Smooth muscle cell (in vitro differentiated cells): ENCODE data around the gene UBE2D3. TPM values are rescaled to one million over a fixed set of nuclear protein-coding genes. Genes with fewer than 3 reads are reported as not detected.

Source experiments
- DNase-seq: peaks from one replicate; lab custom pipeline; 2025; ENCODE audit not compliant: unreplicated experiment; lab: John Stamatoyannopoulos, UW
- H2AFZ ChIP-seq: fragments of 200-600 bp; sonication (generic); 2 replicates; pipeline ENCODE4 v1.6.0; 2016; ENCODE audit warnings: antibody characterized with exemption, low read depth, mild to moderate bottlenecking
- H3F3A ChIP-seq: fragments of 200-600 bp; sonication (generic); 2 replicates; pipeline ENCODE4 v1.6.0; 2017; ENCODE audit warnings: antibody characterized with exemption, low read depth
- H3K27ac ChIP-seq: fragments of 200-600 bp; sonication (generic); 2 replicates; pipeline ENCODE4 v1.5.1; 2016; ENCODE audit warnings: low read depth, mild to moderate bottlenecking
- H3K27me3 ChIP-seq: fragments of 200-600 bp; sonication (generic); 2 replicates; pipeline ENCODE4 v1.6.1; 2016; ENCODE audit warnings: low read depth, mild to moderate bottlenecking
- H3K36me3 ChIP-seq: fragments of 200-600 bp; sonication (generic); 2 replicates; pipeline ENCODE4 v1.5.1; 2016; ENCODE audit warnings: low read depth
- H3K4me1 ChIP-seq: fragments of 200-600 bp; sonication (generic); 2 replicates; pipeline ENCODE4 v1.5.1; 2016; ENCODE audit warnings: low read depth
- H3K4me2 ChIP-seq: fragments of 200-600 bp; sonication (generic); 2 replicates; pipeline ENCODE4 v1.6.0; 2016; ENCODE audit warnings: mild to moderate bottlenecking
- H3K4me3 ChIP-seq: fragments of 200-600 bp; sonication (generic); 2 replicates; pipeline ENCODE4 v1.5.1; 2016; ENCODE audit warnings: mild to moderate bottlenecking
- H3K79me2 ChIP-seq: fragments of 200-600 bp; sonication (generic); 2 replicates; pipeline ENCODE4 v1.6.0; 2016; ENCODE audit warnings: low read depth, mild to moderate bottlenecking
- H3K9ac ChIP-seq: fragments of 200-600 bp; sonication (generic); 2 replicates; pipeline ENCODE4 v1.6.0; 2016; ENCODE audit warnings: low read depth
- H3K9me3 ChIP-seq: fragments of 200-600 bp; sonication (generic); replicated peaks from 2 replicates; pipeline ENCODE4 v1.5.1; 2016; ENCODE audit warnings: low read depth
- H4K20me1 ChIP-seq: fragments of 200-600 bp; sonication (generic); 2 replicates; pipeline ENCODE4 v1.6.0; 2016; ENCODE audit warnings: low read depth
- CTCF ChIP-seq: fragments of 200-600 bp; sonication (generic); IDR thresholded peaks from 2 replicates; pipeline ENCODE4 v1.5.1; 2017; ENCODE audit warnings: borderline replicate concordance, mild to moderate bottlenecking, antibody characterized with exemption; ENCODE audit not compliant: insufficient read depth, poor library complexity, severe bottlenecking
- WGBS: methylation state at CpG from one replicate; pipeline ENCODE4 v1.1.7; 2016; ENCODE audit warnings: low lambda C conversion rate; 5-methylcytosine and 5-hydroxymethylcytosine counted together
- polyA plus RNA-seq: library from polyadenylated mRNA; unstranded; fragments of >200 nt; fragmentation: Nextera tagmentation; extraction: Ambion mirVana; gene quantifications from 2 replicates; pipeline ENCODE4 v1.2.1, GENCODE V29; 2016
- total RNA-seq: library from RNA; depleted of rRNA; stranded (reverse); fragments of >200 nt; gene quantifications from 2 replicates; pipeline ENCODE4 v1.2.3, GENCODE V29; 2014

Gene UBE2D3
- total and polyA plus RNA-seq, 2 experiments from 2014 or later: 305 to 703 TPM

- Histone ChIP-seq H3K36me3 (no peaks in the 10 kb centered on the region), H3K4me3 (no peak overlapping the region), H3K4me1 (no peaks in the 10 kb centered on the region), H3K4me2 (no peak overlapping the region), H3K9ac (no peak overlapping the region), H4K20me1 (no peaks in the 10 kb centered on the region), H3K9me3 (no peaks in the 10 kb centered on the region), H3K27ac (no peak overlapping the region), H3K79me2 (no peaks in the 10 kb centered on the region), H3K27me3 (no peaks in the 10 kb centered on the region), H3F3A (no peaks in the 10 kb centered on the region), H2AFZ (no peak overlapping the region)
- 96% methylated on average over 2 of the region's 2 CpGs for WGBS
- TF ChIP-seq CTCF: no peak
- DNase-seq: no peak
Measured at GRCh38 chr4:102850370-102850769, 23.0 kb upstream of the UBE2D3 start.

- no peak for TF ChIP-seq CTCF
- no peaks in the 10 kb centered on the region for H3K4me1 ChIP-seq
- WGBS: 79% methylated on average over 3 of the region's 3 CpGs
- no peaks in the 10 kb centered on the region for H3K27me3 ChIP-seq
- H3K27ac ChIP-seq: no peak overlapping the region
- H3K4me2 ChIP-seq: no peak overlapping the region
- H3K9ac ChIP-seq: no peak overlapping the region
- H3F3A ChIP-seq: no peaks in the 10 kb centered on the region
- H3K79me2 ChIP-seq: no peaks in the 10 kb centered on the region
- H3K4me3 ChIP-seq: no peak overlapping the region
- H3K36me3 ChIP-seq: no peaks in the 10 kb centered on the region
- no peaks in the 10 kb centered on the region for H4K20me1 ChIP-seq
- H3K9me3 ChIP-seq: no peaks in the 10 kb centered on the region
- DNase-seq: no peak
- no peak overlapping the region for H2AFZ ChIP-seq
Measured at GRCh38 chr4:102849579-102850104, 22.3 kb upstream of the UBE2D3 start.

GRCh38 chr4:102847687-102848086 is 20.3 kb upstream of the UBE2D3 start:
- H3K4me1 ChIP-seq: no peaks in the 10 kb centered on the region
- H3K36me3 ChIP-seq: no peaks in the 10 kb centered on the region
- no peak overlapping the region for H3K4me3 ChIP-seq
- no peaks in the 10 kb centered on the region for H4K20me1 ChIP-seq
- DNase-seq: no peak
- H3K9ac ChIP-seq: no peak overlapping the region
- H3K4me2 ChIP-seq: no peak overlapping the region
- TF ChIP-seq CTCF: no peak
- no peaks in the 10 kb centered on the region for H3K27me3 ChIP-seq
- H2AFZ ChIP-seq: no peak overlapping the region
- no peak overlapping the region for H3K27ac ChIP-seq
- no peaks in the 10 kb centered on the region for H3K9me3 ChIP-seq
- H3K79me2 ChIP-seq: no peaks in the 10 kb centered on the region
- H3F3A ChIP-seq: no peaks in the 10 kb centered on the region
- WGBS: over 99% methylated on average over 8 of the region's 8 CpGs

DNA sequence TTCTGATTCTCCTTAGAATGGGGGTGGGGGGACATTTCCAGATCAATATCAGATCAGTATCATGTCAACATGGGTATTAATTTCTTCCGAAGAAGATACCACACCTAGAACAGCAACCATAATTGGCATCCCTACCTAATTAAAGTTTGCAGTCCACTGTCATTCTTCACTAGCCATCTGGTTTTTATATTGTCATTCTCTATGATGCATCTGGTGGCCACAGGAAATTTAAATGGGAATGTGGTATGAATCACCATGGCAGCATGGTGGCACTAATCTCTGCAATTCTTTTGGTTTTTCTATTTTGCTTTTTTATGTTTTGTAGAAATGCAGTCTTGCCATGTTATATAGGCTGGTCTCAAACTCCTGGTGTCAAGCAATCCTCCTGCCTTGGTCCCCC is 16.6 kb upstream of the UBE2D3 start:
- no peak overlapping the region for H3K9ac ChIP-seq
- no peak for TF ChIP-seq CTCF
- no peak overlapping the region for H2AFZ ChIP-seq
- no peak overlapping the region for H3K4me2 ChIP-seq
- no peak for DNase-seq
- no peaks in the 10 kb centered on the region for H3F3A ChIP-seq
- peak overlapping the region; percentile 46 for H3K27ac ChIP-seq
- H4K20me1 ChIP-seq: no peaks in the 10 kb centered on the region
- no peaks in the 10 kb centered on the region for H3K4me1 ChIP-seq
- no peak overlapping the region for H3K4me3 ChIP-seq
- no peaks in the 10 kb centered on the region for H3K27me3 ChIP-seq
- H3K9me3 ChIP-seq: no peaks in the 10 kb centered on the region
- H3K79me2 ChIP-seq: no peaks in the 10 kb centered on the region
- 89% methylated on average over 1 of the region's 1 CpG for WGBS
- H3K36me3 ChIP-seq: no peaks in the 10 kb centered on the region
